Medulla oblongata (tissue), 1 donor: ENCODE results near the gene LDLR.
"Not testable (repeated sequence)": the region's sequence is repeated elsewhere in the genome, so short reads cannot be mapped to it uniquely, and the experiment has no call there.

Experiments
- DNase-seq: peaks from one replicate; pipeline ENCODE4 v3.0.0-alpha.2; 2015; ENCODE audit errors: extremely low spot score

LDLR gene

DNA sequence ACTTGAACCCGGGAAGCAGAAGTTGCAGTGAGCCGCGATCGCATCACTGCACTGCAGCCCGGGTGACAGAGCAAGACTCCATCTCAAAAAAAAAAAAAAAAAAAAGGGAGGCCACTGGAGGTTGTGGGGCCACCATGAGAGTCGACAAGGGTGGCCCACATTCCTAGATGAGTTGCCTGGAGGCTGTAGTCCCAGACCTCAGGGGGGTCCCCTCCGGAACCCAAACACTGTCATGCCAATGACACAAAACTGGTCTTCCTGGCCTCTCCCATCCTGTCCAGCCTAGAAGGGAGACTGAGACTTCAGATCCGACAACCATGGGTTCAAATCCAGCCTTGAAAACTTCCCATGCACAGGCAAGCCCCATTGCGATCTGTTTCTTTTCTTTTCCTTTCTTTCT lies 51.6 kb downstream of the LDLR start:
- no peak for DNase-seq

GRCh38 chr19:11141937-11142527 lies 52.8 kb downstream of the LDLR start:
- DNase-seq: no peak

DNA sequence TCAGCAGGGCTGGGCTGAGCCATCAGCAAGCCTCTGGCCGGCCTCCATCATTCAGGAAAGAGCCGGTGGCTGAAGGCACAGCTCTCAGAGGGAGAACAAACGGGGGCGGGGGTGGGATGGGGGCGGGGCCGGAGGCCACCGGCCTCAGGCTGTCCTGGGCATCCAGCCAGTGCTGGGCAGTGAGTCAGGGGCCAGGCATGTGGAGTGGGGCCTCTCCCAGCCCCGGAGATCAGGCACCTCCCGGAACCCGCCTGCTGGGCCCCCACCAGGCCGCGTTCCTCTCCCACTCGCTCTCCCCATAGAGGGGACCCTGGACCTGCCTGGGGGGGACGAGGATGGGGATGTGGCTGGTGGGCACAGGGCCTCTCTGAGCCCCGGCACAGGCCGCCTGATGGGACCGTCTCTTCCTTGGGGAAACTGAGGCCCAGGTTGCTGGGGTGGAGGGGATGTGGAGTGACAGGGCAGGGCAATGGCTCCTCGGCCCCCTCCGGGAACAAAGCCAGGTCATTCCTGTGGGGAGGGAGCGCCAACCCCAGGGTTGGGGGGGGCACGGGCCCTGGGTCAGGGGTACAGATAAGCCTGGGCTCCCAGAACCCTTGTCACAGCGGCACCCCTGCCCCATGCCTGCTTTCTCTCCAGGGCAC lies 53.4 kb downstream of the LDLR start:
- peak; percentile 43 for DNase-seq

GRCh38 chr19:11145536-11145924 lies 56.3 kb downstream of the LDLR start:
- no peak for DNase-seq

DNA sequence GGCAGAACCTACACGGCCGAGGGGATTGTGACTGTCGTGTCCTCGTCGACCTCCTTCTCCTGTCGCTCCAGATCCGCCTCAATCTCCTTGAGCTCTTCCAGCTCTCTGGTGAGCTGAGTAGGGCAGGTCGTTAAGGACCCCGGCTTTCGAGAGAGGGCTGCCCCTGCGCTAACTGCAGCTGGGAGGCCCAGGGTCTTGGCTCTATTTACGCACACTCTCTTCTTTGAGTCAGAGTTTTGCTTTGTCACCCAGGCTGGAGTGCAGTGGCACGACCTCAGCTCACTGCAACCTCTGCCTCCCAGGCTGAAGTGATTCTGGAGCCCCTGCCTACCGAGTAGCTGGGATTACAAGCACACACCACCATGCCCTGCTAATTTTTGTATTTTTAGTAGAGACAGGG lies 58.7 kb downstream of the LDLR start:
- no peak for DNase-seq

GRCh38 chr19:11151181-11151580 lies 61.9 kb downstream of the LDLR start:
- no peak for DNase-seq

- peak; percentile 50 for DNase-seq
Observed at GRCh38 chr19:11152318-11153062, 63.2 kb downstream of the LDLR start.

GRCh38 chr19:11154683-11155047 lies 65.4 kb downstream of the LDLR start:
- no peak for DNase-seq

DNA sequence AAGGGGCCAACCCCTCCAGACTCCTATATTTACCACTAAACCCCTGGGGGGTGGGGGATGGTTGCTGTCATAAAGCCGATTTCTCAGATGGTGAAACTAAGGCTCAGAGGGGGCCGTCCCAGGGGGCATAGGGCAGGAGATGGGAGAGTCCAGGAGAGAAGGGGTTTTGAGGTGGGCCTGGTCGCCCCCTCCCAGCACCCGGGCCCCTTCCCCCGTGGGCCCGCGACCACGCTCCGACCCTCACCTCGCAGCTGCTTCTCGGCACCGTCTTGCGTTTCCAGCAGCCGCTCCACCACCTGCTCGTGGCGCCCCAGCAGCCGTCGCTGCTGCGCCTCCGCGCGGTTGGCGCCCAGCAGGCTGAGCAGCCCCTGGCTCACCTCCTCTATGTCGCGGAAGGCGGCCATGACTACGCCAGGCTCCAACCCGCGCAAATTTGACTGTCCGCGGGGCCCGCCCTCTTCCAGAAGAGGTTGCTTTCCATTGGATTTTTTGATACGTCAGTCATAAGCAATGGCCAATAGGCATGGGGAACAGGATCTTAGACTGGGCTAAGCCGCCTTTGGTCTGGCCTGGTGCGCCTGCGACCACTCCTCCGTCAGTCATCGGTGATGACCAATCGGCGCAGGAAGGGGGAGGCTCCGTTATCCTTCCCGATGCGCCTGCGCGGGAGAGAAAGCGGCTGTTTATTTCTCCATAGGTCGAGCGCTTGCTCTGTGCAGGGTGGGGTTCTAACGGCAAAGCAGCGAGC lies 66.3 kb downstream of the LDLR start, which contains the start of gene SPC24:
SPC24 (minus strand) TSS at position 410 of the 748 bp plus-strand sequence; CDS start at position 404, 6 bp downstream.
- peak; percentile 99 for DNase-seq

DNA sequence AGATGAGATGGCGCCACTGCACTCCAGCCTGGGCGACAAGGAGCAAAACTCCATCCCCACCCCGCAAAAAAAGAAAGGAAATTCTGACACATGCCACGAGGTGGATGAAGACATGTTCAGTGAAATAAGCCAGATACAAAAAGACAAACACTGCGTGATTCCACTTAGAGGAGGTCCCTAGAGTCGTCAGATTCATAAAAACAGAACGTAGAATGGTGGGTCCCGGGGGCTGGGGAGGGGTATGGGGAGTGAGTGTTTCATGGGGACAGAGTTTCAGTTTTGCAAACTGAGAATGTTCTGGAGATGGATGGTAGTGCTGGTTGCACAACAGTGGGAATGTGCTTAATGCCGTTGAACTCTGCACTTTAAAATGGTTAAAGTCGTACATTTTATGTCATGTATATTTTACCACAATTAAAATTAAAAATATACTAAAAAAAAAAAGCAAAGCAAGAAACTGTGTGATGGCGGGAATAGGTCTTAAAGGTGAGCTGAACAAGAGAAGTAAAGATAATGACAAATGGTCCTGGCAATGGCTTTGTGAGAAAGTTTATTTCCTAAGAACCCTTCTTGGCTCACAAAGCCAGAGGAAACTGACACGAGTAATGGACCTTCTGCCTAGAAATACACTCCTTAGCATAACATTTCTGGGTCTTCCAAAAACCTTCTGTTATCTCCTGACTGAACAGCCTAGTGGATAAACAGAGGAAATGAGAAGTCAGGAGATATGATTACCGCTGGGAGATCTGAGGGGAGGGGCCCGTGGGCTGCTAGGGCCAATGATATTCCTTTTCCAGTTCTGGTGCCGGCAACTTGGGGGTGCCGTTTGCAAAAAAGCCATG lies 70.6 kb downstream of the LDLR start:
- no peak for DNase-seq

DNA sequence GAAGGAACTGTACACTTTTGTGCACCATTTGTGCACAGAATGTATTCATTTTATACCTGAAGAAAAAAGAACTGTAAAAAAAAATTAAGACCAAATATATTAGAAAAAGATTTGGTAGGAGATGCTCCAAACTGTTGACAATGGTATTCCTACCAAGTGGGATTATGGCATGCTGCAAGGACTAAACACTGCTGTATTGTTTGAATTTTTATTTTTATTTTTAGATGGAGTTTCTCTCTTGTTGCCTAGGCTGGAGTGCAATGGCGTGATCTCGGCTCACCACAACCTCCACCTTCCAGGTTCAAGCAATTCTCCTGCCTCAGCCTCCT lies 71.1 kb downstream of the LDLR start:
- not testable (repeated sequence) for DNase-seq

DNA sequence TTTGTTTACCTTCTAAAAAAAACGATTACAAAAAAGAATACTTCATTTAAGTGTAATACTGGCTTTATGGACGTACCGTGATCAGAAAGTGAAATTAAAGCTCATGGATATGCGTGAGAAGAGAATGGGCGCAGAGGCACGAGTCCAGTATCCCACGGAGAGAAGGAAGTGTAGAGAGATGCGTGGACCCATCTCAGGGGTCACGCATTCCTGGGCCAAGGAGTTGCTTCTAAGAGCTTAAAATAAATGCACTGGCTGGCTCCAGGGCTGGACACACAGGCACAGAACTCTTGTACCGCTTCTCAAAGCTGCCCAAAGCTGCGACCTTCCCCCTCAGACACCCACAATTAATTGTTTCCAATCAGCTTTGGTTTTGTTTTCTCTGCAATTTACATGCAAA lies 75.0 kb downstream of the LDLR start:
- DNase-seq: no peak

DNA sequence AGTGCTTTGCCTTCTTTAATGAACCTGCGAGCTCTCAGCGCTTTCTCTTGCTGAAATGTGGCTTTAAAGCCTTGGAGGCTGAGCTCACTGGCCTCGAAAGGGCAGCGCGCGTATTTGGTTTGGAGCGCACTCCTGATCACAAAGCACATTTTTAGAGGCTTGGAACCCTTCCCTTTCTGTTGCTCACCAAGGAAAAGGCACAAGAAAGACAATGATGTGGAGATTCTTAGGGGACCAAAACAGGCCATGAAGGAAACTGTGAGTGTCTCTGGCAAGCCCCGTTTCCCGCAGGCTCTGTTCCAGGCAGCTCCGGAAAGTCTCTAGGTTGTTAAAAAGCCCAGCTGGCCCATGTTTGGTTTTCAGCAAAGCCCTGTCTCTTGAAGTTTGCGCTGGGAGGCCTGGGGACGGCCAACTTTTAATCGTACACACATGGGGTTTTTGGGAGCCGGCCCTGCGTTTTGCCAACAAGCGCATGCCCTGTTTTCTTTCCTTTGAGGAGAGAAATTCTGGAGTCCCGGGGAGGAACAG lies 75.7 kb downstream of the LDLR start:
- DNase-seq: peak; percentile 70

DNA sequence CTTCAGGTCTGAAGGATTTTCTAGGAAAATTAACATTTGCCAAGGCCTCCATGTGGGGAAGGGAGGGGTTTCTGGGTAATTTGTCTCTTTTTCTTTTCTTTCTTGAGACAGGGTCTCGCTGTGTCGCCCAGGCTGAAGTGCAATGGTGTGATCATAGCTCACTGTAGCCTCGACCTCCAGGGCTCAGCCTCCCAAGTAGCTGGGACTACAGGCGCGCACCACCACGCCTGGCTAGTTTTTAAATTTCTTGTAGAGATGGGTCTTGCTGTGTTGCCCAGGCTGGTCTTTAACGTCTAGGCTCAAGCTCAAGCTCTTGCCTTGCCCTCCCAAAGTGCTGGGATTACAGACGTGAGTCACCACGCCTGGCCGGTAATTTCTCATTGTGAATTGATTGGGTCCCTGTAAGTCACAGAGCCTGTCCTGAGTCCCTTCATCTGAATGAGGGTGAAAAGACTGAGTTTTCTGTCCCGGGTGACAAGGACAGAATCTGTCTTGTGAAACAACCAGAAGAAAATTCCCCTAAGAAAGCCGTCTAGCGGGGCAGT lies 76.3 kb downstream of the LDLR start:
- no peak for DNase-seq

DNA sequence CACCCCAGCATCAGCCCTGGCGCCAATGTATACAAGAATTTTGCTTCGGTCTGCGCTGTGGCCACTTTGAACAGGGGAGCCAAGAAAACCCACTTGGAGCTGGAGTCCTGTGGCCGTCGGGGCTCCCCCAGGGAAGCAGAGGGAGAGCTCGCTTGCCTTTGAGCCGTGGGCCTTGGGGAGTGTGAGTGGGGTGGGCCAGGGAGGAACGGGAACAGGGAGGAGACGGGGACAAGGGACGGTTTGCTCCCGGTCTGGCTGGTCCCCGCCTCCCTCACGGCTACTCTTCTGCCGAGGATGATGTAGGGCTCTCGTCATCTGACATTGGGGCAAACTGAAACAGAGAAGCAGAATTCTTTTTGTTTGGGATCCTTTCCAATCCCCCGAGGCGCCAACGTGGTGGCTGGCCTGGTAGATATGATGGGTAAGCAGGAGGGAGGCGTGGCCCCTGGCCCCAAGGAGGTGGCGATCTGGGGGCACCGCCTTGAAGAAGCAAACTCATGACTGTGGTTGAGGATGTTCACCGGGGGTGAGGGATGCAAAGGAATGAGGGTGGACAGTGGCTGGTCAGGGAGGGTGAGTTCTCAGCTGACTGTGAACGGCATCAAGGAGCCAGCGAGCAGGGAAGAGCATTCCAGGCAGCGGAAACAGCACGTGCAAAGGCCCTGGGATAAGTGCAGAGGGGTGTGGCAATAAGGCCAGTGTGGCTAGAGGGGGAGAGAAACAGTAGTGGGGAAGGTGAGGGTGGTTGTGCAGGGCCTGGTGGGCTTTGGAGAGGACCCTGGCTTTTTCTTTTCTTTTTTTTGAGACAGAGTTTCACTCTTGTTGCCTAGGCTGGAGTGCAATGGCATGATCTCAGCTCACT lies 77.2 kb downstream of the LDLR start:
- DNase-seq: no peak

- DNase-seq: no peak
Observed at GRCh38 chr19:11168568-11168967, 79.3 kb downstream of the LDLR start.

GRCh38 chr19:11169896-11170678 lies 80.8 kb downstream of the LDLR start:
- DNase-seq: no peak

GRCh38 chr19:11171144-11171543 lies 81.9 kb downstream of the LDLR start:
- no peak for DNase-seq

- DNase-seq: no peak
Observed at GRCh38 chr19:11172576-11172975, 83.3 kb downstream of the LDLR start.
